ENCODE measurements around the gene OR1B1. TPM values are rescaled to one million over a fixed set of nuclear protein-coding genes. Genes with fewer than 3 reads are reported as not detected.

OR1B1 gene
- 0.17 TPM in 1 of 2 replicates, not detected in the other for total RNA-seq

GRCh38 chr9:122657527-122657926 lies at the start of gene OR1B1:
Gene OR1B1, minus strand, starts transcription at chr9:122657627.

GRCh38 chr9:122661416-122661815 lies 4.0 kb upstream of the OR1B1 start, which contains the start of gene OR1L1:
Gene OR1L1, plus strand, starts transcription at chr9:122661716. Its CDS starts 0 bp downstream, at chr9:122661716.

GRCh38 chr9:122614362-122614761 lies 43.1 kb downstream of the OR1B1 start, which contains the start of gene OR1Q1:
Gene OR1Q1, plus strand, starts transcription at chr9:122614738. Its CDS starts 0 bp downstream, at chr9:122614738.

GRCh38 chr9:122583284-122583683 lies 74.1 kb downstream of the OR1B1 start, which contains the start of gene OR1L8:
Gene OR1L8, minus strand, starts transcription at chr9:122583384. Its CDS starts 14,907 bp downstream, at chr9:122568477.

Other genes with a start within 250 kb of the OR1B1 start
- gene OR1J1, start 179.7 kb downstream of the OR1B1 start, total RNA-seq = not detected in 2 replicates
- gene OR1J2, start 146.8 kb downstream of the OR1B1 start, total RNA-seq = not detected in 2 replicates
- not detected in 2 replicates for gene OR1J4, start 138.5 kb downstream of the OR1B1 start, total RNA-seq
- gene OR1N1, start 130.3 kb downstream of the OR1B1 start, total RNA-seq = not detected in 2 replicates
- gene OR1N2, start 104.5 kb downstream of the OR1B1 start, total RNA-seq = not detected in 2 replicates
- gene OR1L8, start 74.2 kb downstream of the OR1B1 start, total RNA-seq = under 0.01 TPM in 1 of 2 replicates, not detected in the other
- gene OR1Q1, start 42.9 kb downstream of the OR1B1 start, total RNA-seq = not detected in 2 replicates
- gene OR1L1, start 4.1 kb upstream of the OR1B1 start, total RNA-seq = not detected in 2 replicates
- gene OR1L3, start 17.5 kb upstream of the OR1B1 start, total RNA-seq = not detected in 2 replicates
- gene OR1L4, start 66.4 kb upstream of the OR1B1 start, total RNA-seq = not detected in 2 replicates
- gene OR1L6, start 84.7 kb upstream of the OR1B1 start, total RNA-seq = not detected in 2 replicates
- gene OR5C1, start 131.3 kb upstream of the OR1B1 start, total RNA-seq = not detected in 2 replicates
- not detected in 2 replicates for gene OR1K1, start 142.5 kb upstream of the OR1B1 start, total RNA-seq
- gene PDCL, start 171.0 kb upstream of the OR1B1 start, total RNA-seq = 37.7 and 55.8 TPM in 2 replicates
- 21.9 and 25.7 TPM in 2 replicates for gene RC3H2, start 247.7 kb upstream of the OR1B1 start, total RNA-seq

All from bronchial smooth muscle cell (primary cell).